ENCODE results near the gene MRNIP. TPM values are rescaled to one million over a fixed set of nuclear protein-coding genes. Genes with fewer than 3 reads are reported as not detected.

MRNIP gene
- total and polyA plus RNA-seq, 12 donors: 6.6 to 45.1 (median 12.7) TPM

DNA sequence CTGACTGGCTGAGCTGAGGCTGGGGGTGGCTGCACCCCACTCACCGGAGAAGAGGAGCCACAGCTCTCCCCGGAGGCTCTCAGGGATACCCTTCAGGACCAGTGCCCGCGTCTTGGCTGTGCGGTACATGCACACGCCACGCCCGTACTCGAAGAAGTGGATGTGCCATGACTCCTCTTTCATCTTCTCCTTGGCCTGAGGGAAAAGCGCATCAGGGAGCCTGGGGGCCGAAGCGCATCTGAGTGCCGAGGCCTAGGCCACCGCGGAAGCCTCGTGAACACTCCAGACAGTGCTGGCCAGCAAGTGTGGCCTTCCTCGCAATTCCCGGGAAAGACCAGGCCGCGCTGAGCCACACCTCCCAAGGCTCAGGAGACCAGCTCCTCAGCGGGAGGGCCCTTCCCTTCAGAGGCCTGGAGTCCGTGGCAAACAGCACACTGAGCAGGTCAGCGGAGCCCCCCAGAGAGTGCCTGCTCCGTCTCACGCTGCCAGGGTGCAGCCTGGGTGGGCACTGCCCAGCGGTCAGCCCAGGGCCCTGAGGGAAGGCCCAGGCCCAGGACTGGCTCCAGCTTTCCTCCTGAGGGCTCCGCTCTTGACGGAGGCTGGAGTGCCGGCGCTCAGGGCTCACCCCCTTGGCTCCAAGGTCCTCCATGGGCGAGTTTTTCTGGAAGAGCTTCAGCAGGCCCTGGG lies 20.5 kb upstream of the MRNIP start:
- Histone ChIP-seq H3K4me1 (no peaks in the 10 kb centered on the region), H3K9me3 (peaks cover 0 to 24% (median 19%) of the 10 kb centered on the region in 11 donors), H3K4me3 (no peak overlapping the region), H3K36me3 (peaks cover 0 to 92% (median 27%) of the 10 kb centered on the region in 9 donors), H3K27me3 (no peaks in the 10 kb centered on the region), H3K27ac (no peak overlapping the region)
- WGBS, 2 donors: 94% methylated on average over 31 of the region's 31 CpGs
- DNase-seq: no peak
- intact Hi-C loops (cut with DNase I): no loop called here
- peak in 4 of 8 donors; percentile 6 to 55 (median 24) for ATAC-seq
- TF ChIP-seq, protein P1, sequence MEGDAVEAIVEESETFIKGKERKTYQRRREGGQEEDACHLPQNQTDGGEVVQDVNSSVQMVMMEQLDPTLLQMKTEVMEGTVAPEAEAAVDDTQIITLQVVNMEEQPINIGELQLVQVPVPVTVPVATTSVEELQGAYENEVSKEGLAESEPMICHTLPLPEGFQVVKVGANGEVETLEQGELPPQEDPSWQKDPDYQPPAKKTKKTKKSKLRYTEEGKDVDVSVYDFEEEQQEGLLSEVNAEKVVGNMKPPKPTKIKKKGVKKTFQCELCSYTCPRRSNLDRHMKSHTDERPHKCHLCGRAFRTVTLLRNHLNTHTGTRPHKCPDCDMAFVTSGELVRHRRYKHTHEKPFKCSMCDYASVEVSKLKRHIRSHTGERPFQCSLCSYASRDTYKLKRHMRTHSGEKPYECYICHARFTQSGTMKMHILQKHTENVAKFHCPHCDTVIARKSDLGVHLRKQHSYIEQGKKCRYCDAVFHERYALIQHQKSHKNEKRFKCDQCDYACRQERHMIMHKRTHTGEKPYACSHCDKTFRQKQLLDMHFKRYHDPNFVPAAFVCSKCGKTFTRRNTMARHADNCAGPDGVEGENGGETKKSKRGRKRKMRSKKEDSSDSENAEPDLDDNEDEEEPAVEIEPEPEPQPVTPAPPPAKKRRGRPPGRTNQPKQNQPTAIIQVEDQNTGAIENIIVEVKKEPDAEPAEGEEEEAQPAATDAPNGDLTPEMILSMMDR (IDR thresholded peaks at IDR 0.05): no peak

DNA sequence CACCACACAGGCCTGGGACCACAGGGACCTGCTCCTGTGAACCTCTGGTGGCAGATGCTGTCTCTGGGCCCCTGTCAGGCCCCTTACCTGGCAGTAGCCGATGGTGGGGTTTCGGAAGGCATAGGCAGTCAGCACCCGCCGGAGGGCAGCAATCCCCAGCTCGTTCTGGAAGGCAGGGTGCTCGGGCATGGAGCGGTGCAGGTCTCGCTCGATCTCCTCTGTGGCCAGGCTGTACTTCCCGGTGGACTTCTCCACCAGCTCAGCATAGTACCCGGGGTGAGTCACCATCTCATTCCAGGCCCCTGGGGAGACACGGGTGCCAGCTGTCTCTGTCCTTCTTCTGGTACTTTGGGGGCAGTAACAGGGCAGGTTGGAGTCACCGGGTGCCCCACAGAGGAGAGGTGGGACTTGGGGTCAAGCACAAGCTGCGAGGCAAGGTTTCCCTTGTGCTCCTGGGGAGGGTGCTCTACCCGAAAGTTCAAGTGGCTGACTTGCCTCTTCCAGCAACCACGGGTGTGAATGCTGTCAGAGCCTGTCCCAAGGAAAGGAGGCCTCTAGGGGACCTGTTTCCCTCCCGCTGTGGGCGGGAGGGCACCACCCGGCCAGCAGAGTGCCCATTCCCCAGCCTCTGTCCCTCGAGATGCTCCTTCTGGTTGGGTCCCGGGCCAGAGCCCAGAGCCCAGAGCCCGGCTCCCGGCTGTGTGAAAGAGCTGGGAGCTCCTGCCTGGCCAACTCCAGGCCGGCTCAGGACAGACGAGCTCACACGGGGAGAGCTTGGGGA lies 19.8 kb upstream of the MRNIP start:
- ATAC-seq (no peak), DNase-seq (no peak)
- Histone ChIP-seq H3K4me3 (no peak overlapping the region), H3K27me3 (no peaks in the 10 kb centered on the region), H3K36me3 (peaks cover 0 to 92% (median 27%) of the 10 kb centered on the region in 9 donors), H3K9me3 (peaks cover 0 to 16% (median 13%) of the 10 kb centered on the region in 11 donors), H3K27ac (no peak overlapping the region), H3K4me1 (no peaks in the 10 kb centered on the region)
- intact Hi-C loops (cut with DNase I): no loop called here
- 89 to 90% methylated on average over 26 of the region's 26 CpGs for WGBS, 2 donors
- TF ChIP-seq, protein P1 (IDR thresholded peaks at IDR 0.05): no peak

DNA sequence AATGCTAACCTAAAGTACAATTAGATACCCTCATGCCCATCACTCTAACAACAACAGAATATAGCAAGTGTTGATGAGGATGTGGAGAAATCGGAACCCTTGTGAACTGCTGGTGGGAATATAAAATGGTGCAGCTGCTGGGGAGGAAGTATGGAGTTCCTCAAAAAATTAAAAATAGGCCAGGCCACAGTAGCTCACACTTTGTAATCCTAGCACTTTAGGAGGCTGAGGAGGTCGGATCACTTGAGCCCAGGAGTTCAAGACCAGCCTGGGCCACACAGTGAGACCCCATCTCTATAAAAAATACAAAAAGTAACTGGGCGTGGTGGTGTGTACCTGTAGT lies 18.0 kb upstream of the MRNIP start:
- no peak overlapping the region for H3K4me3 ChIP-seq

More for the DNA sequence above, 18.0 kb upstream of the MRNIP start:
- peaks cover 0 to 94% (median 36%) of the 10 kb centered on the region in 9 donors for H3K36me3 ChIP-seq
- H3K9me3 ChIP-seq: no peaks in the 10 kb centered on the region
- TF ChIP-seq, protein P1 (IDR thresholded peaks at IDR 0.05): no peak
- no peaks in the 10 kb centered on the region for H3K4me1 ChIP-seq
- intact Hi-C loops (cut with DNase I): no loop called here
- H3K27me3 ChIP-seq: no peaks in the 10 kb centered on the region
- 94 to 97% methylated on average over 3 of the region's 3 CpGs for WGBS, 2 donors
- H3K27ac ChIP-seq: no peak overlapping the region
- DNase-seq (no peak), ATAC-seq (no peak)
